Measurements from ENCODE around the gene SHANK1.

Gene SHANK1

DNA sequence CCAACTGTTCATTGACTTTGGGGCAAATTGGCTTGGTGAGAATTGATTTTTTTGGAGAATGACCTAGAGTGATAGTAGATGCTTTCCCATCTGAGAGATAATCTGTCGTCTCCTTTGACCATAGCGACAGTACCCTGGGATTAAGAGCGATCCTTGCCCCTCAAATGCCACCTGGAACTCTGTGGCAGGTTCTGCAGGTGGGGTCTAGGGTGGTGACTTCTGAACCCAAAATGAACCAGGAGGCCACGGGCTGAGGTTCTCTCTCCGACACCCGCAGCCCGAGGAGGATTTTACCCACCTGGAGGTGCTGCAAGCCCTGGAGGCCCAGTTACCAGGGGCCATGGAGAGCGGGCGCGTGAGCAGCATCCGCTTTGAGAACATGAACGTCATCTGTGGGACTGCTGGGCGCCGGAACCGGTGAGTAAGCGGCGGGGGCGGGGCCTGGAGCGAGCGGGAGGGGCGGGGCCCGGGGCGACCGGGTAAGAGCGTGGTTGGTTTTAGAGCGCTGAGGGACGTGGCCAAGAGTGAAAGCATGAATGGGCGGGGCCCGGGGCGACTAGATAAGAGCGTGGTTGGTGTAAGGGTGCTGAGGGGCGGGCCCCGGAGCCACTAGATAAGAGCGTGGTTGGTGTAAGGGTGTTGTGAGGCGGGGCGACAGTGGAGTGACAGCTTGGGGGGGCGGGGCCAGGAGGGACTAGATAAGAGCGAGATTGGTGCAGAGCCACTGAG lies 61.7 kb downstream of the SHANK1 start:
- no peak overlapping the region for H3K4me3 ChIP-seq (replicated peaks; ENCODE audit: insufficient read depth, low read length)
- peaks cover 13% of the 10 kb centered on the region for H3K27me3 ChIP-seq (ENCODE audit: insufficient read depth, poor library complexity, severe bottlenecking)
- H3K27ac ChIP-seq (replicated peaks), result no peak overlapping the region
- TF ChIP-seq SPI1 (IDR thresholded peaks at IDR 0.05; ENCODE audit: borderline replicate concordance, low read depth) (no peak), POLR2AphosphoS5 (IDR thresholded peaks at IDR 0.05; ENCODE audit: low read depth) (no peak), REST (IDR thresholded peaks at IDR 0.05; ENCODE audit: insufficient replicate concordance, low read depth) (no peak), GABPA (IDR thresholded peaks at IDR 0.05; ENCODE audit: low read depth) (no peak)
- TF ChIP-seq, protein P1, sequence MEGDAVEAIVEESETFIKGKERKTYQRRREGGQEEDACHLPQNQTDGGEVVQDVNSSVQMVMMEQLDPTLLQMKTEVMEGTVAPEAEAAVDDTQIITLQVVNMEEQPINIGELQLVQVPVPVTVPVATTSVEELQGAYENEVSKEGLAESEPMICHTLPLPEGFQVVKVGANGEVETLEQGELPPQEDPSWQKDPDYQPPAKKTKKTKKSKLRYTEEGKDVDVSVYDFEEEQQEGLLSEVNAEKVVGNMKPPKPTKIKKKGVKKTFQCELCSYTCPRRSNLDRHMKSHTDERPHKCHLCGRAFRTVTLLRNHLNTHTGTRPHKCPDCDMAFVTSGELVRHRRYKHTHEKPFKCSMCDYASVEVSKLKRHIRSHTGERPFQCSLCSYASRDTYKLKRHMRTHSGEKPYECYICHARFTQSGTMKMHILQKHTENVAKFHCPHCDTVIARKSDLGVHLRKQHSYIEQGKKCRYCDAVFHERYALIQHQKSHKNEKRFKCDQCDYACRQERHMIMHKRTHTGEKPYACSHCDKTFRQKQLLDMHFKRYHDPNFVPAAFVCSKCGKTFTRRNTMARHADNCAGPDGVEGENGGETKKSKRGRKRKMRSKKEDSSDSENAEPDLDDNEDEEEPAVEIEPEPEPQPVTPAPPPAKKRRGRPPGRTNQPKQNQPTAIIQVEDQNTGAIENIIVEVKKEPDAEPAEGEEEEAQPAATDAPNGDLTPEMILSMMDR (IDR thresholded peaks at IDR 0.05; ENCODE audit: insufficient read depth, low read length), result no peak
- DNase-seq (ENCODE audit: low read depth in 1 of 2, low spot score in 1 of 2), result peak; percentile 35 to 62

DNA sequence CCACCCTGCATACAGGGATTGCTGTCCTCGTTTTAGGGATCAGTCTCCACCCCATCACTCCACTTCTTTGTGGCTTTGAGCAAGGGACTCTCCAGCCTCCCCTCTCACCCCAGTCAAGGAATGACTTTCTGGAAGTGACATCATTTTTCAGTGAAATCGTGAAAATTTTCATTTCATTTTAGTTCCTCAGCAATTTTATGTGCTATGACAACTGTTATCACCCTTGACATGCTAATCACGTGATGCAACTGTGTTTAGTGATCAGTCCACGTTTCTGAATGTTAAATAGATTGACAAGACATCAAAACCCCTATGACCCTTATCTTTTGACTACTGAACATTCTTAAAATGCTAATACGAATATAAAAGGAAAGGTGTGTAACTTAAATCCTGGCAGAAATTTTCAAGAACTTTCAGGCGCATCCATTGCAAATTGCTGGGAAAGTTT lies 62.4 kb downstream of the SHANK1 start:
- TF ChIP-seq REST (IDR thresholded peaks at IDR 0.05; ENCODE audit: insufficient replicate concordance, low read depth), result no peak
- TF ChIP-seq, protein P1 (IDR thresholded peaks at IDR 0.05; ENCODE audit: insufficient read depth, low read length), result no peak
- no peak for TF ChIP-seq SPI1 (IDR thresholded peaks at IDR 0.05; ENCODE audit: borderline replicate concordance, low read depth)
- TF ChIP-seq GABPA (IDR thresholded peaks at IDR 0.05; ENCODE audit: low read depth), result no peak
- TF ChIP-seq POLR2AphosphoS5 (IDR thresholded peaks at IDR 0.05; ENCODE audit: low read depth), result no peak
- no peak overlapping the region for H3K27ac ChIP-seq (replicated peaks)
- H3K4me3 ChIP-seq (replicated peaks; ENCODE audit: insufficient read depth, low read length), result no peak overlapping the region
- peaks cover 13% of the 10 kb centered on the region for H3K27me3 ChIP-seq (ENCODE audit: insufficient read depth, poor library complexity, severe bottlenecking)
- DNase-seq (ENCODE audit: low read depth in 1 of 2, low spot score in 1 of 2), result no peak

- Histone ChIP-seq H3K4me3 (replicated peaks; ENCODE audit: insufficient read depth, low read length) (no peak overlapping the region), H3K27me3 (ENCODE audit: insufficient read depth, poor library complexity, severe bottlenecking) (peaks cover 13% of the 10 kb centered on the region), H3K27ac (replicated peaks) (no peak overlapping the region)
- TF ChIP-seq, protein P1 (IDR thresholded peaks at IDR 0.05; ENCODE audit: insufficient read depth, low read length), result no peak
- TF ChIP-seq GABPA (IDR thresholded peaks at IDR 0.05; ENCODE audit: low read depth) (no peak), REST (IDR thresholded peaks at IDR 0.05; ENCODE audit: insufficient replicate concordance, low read depth) (no peak), SPI1 (IDR thresholded peaks at IDR 0.05; ENCODE audit: borderline replicate concordance, low read depth) (no peak)
- DNase-seq (ENCODE audit: low read depth in 1 of 2, low spot score in 1 of 2), result no peak
Measured at GRCh38 chr19:50654882-50655281, 64.7 kb downstream of the SHANK1 start.

Data from HL-60 (cell line).